ENCODE measurements around the gene WASF2.
"Not testable (repeated sequence)": the region's sequence is repeated elsewhere in the genome, so short reads cannot be mapped to it uniquely, and the experiment has no call there.

Gene WASF2

GRCh38 chr1:27394282-27394658 is 95.7 kb downstream of the WASF2 start:
- no peak for DNase-seq

- no peak for DNase-seq
Observed at GRCh38 chr1:27393641-27394281, 96.2 kb downstream of the WASF2 start.

GRCh38 chr1:27392778-27393635 is 97.0 kb downstream of the WASF2 start:
- DNase-seq, result no peak

- DNase-seq, result peak; percentile 94
Observed at GRCh38 chr1:27392096-27392777, 97.7 kb downstream of the WASF2 start, which contains the start of gene GPR3. TSS of gene GPR3 (plus strand) at chr1:27392622. CDS start at chr1:27393799, 1,177 bp downstream.

GRCh38 chr1:27391511-27392095 is 98.4 kb downstream of the WASF2 start:
- peak; percentile 86 for DNase-seq

GRCh38 chr1:27388337-27389005 is 101.5 kb downstream of the WASF2 start:
- DNase-seq, result peak; percentile 62

GRCh38 chr1:27384797-27385196 is 105.2 kb downstream of the WASF2 start:
- not testable (repeated sequence) for DNase-seq

- DNase-seq, result no peak
Observed at GRCh38 chr1:27383661-27384060, 106.3 kb downstream of the WASF2 start.

GRCh38 chr1:27383039-27383605 is 106.8 kb downstream of the WASF2 start, which contains the start of gene CD164L2:
TSS of gene CD164L2 (minus strand) at chr1:27383333. CDS start at chr1:27383239, 94 bp downstream.
- no peak for DNase-seq

- DNase-seq, result no peak
Observed at GRCh38 chr1:27381969-27382762, 107.8 kb downstream of the WASF2 start.

GRCh38 chr1:27380766-27381733 is 108.9 kb downstream of the WASF2 start:
- no peak for DNase-seq

- no peak for DNase-seq
Observed at GRCh38 chr1:27380224-27380623, 109.7 kb downstream of the WASF2 start.

GRCh38 chr1:27379564-27380122 is 110.3 kb downstream of the WASF2 start:
- DNase-seq, result peak; percentile 27

- no peak for DNase-seq
Observed at GRCh38 chr1:27377760-27378495, 112.0 kb downstream of the WASF2 start.

GRCh38 chr1:27374362-27375086 is 115.4 kb downstream of the WASF2 start, which contains the start of gene FCN3:
TSS of gene FCN3 (minus strand) at chr1:27374824. CDS start at chr1:27374818, 6 bp downstream.
- DNase-seq, result no peak

- DNase-seq, result no peak
Observed at GRCh38 chr1:27372808-27373690, 116.9 kb downstream of the WASF2 start.
